ENCODE measurements around the gene PRM1.

GRCh38 chr16:11298143-11298900 lies 17.2 kb upstream of the PRM1 start:
- no peak for TF ChIP-seq CTCF (IDR thresholded peaks at IDR 0.05)
- no peak for TF ChIP-seq POLR2A (IDR thresholded peaks at IDR 0.05)
- TF ChIP-seq EP300 (IDR thresholded peaks at IDR 0.05), result no peak
